ENCODE measurements around the gene ADAMTS10.

ADAMTS10 gene

GRCh38 chr19:8609279-8610040, 1.1 kb downstream of the ADAMTS10 start:
- no peak for DNase-seq (ENCODE audit: insufficient read length, low spot score)
- TF ChIP-seq CTCF (IDR thresholded peaks at IDR 0.05; ENCODE audit: insufficient read depth, missing control alignments), result no peak
- no peak for FAIRE-seq

GRCh38 chr19:8608941-8609278, 1.6 kb downstream of the ADAMTS10 start:
- FAIRE-seq (no peak), DNase-seq (ENCODE audit: insufficient read length, low spot score) (no peak)
- no peak for TF ChIP-seq CTCF (IDR thresholded peaks at IDR 0.05; ENCODE audit: insufficient read depth, missing control alignments)

GRCh38 chr19:8607386-8607785, 3.1 kb downstream of the ADAMTS10 start:
- TF ChIP-seq CTCF (IDR thresholded peaks at IDR 0.05; ENCODE audit: insufficient read depth, missing control alignments), result no peak
- FAIRE-seq (no peak), DNase-seq (ENCODE audit: insufficient read length, low spot score) (no peak)

- DNase-seq (ENCODE audit: insufficient read length, low spot score) (no peak), FAIRE-seq (no peak)
- no peak for TF ChIP-seq CTCF (IDR thresholded peaks at IDR 0.05; ENCODE audit: insufficient read depth, missing control alignments)
These were observed 5.0 kb downstream of the ADAMTS10 start for GRCh38 chr19:8605514-8605913.

GRCh38 chr19:8601796-8602195, 8.7 kb downstream of the ADAMTS10 start:
- no peak for TF ChIP-seq CTCF (IDR thresholded peaks at IDR 0.05; ENCODE audit: insufficient read depth, missing control alignments)
- no peak for DNase-seq (ENCODE audit: insufficient read length, low spot score)
- FAIRE-seq, result no peak

GRCh38 chr19:8600816-8601215, 9.7 kb downstream of the ADAMTS10 start:
- no peak for TF ChIP-seq CTCF (IDR thresholded peaks at IDR 0.05; ENCODE audit: insufficient read depth, missing control alignments)
- no peak for FAIRE-seq
- no peak for DNase-seq (ENCODE audit: insufficient read length, low spot score)

- no peak for FAIRE-seq
- DNase-seq (ENCODE audit: insufficient read length, low spot score), result no peak
- TF ChIP-seq CTCF (IDR thresholded peaks at IDR 0.05; ENCODE audit: insufficient read depth, missing control alignments), result no peak
These were observed 10.5 kb downstream of the ADAMTS10 start for GRCh38 chr19:8600064-8600463.

Measured in D721Med (cell line).